ENCODE measurements around the gene INHBB. TPM values are rescaled to one million over a fixed set of nuclear protein-coding genes. Genes with fewer than 3 reads are reported as not detected.

The INHBB gene
- total RNA-seq, 1 experiment from 2014 or later = 0.27 TPM

GRCh38 chr2:120301284-120301683 is 44.7 kb upstream of the INHBB start:
- Histone ChIP-seq H3K36me3 (ENCODE audit: control insufficient read depth in 1 of 2, insufficient read depth in 2 of 2, low read length in 2 of 2) (peaks cover 0 to 7% of the 10 kb centered on the region in 2 experiments; a peak in 1 of 4 replicates), H3K4me1 (ENCODE audit: control insufficient read depth in 1 of 2, insufficient read depth in 2 of 2, low read length in 2 of 2) (no peaks in the 10 kb centered on the region), H3K27me3 (ENCODE audit: insufficient read depth, low read length) (no peaks in the 10 kb centered on the region), H3K4me3 (replicated peaks in 1 of 2; ENCODE audit: low read depth in 1 of 2, low read length in 2 of 2) (no peak overlapping the region), H3K9ac (ENCODE audit: low read length) (no peak overlapping the region), H4K20me1 (ENCODE audit: insufficient read depth) (no peaks in the 10 kb centered on the region), H3K4me2 (ENCODE audit: low read length) (no peak overlapping the region), H3K9me3 (ENCODE audit: control insufficient read depth in 1 of 2, insufficient read depth in 1 of 2, low read depth in 1 of 2, low read length in 2 of 2) (no peaks in the 10 kb centered on the region), H3K79me2 (ENCODE audit: insufficient read depth, low read length) (no peaks in the 10 kb centered on the region), H3K9me2 (ENCODE audit: insufficient read depth) (no peaks in the 10 kb centered on the region), H3K27ac (ENCODE audit: low read depth, low read length) (no peak overlapping the region), H2AFZ (ENCODE audit: low read depth, low read length, poor library complexity, severe bottlenecking) (no peak overlapping the region)
- intact Hi-C loops (cut with micrococcal nuclease) = no loop called here
- BruUV-seq (replicated peaks) = no TSS peak
- no peak for ATAC-seq
- TF ChIP-seq FOSL1 (IDR thresholded peaks at IDR 0.05; ENCODE audit: low read depth) = no peak
- TF ChIP-seq, protein P1, sequence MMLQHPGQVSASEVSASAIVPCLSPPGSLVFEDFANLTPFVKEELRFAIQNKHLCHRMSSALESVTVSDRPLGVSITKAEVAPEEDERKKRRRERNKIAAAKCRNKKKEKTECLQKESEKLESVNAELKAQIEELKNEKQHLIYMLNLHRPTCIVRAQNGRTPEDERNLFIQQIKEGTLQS (IDR thresholded peaks at IDR 0.05) = no peak
- TF ChIP-seq EGR1 (IDR thresholded peaks at IDR 0.05; ENCODE audit: low read depth) = no peak
- no peak for TF ChIP-seq CTCF (IDR thresholded peaks at IDR 0.05 in 2 of 3, conservative IDR thresholded peaks at IDR 0.05 in 1 of 3; ENCODE audit: borderline replicate concordance in 1 of 3, insufficient read depth in 1 of 3, low read depth in 2 of 3, low read length in 2 of 3)
- TF ChIP-seq SIN3A (IDR thresholded peaks at IDR 0.05; ENCODE audit: low read depth) = no peak
- TF ChIP-seq ZNF274 (IDR thresholded peaks at IDR 0.05; ENCODE audit: low read depth, low read length) = no peak
- no peak for TF ChIP-seq ELF1 (IDR thresholded peaks at IDR 0.05; ENCODE audit: borderline replicate concordance, low read depth)
- TF ChIP-seq CEBPB (IDR thresholded peaks at IDR 0.05; ENCODE audit: low read depth) = no peak
- TF ChIP-seq POLR2A (IDR thresholded peaks at IDR 0.05; ENCODE audit: borderline replicate concordance, extremely low read depth, insufficient read depth, insufficient read length) = no peak
- TF ChIP-seq CBX3 (IDR thresholded peaks at IDR 0.05; ENCODE audit: low read depth) = no peak
- TF ChIP-seq YY1 (IDR thresholded peaks at IDR 0.05; ENCODE audit: extremely low read depth, insufficient replicate concordance, low read depth, low read length) = no peak
- TF ChIP-seq EZH2phosphoT487 (IDR thresholded peaks at IDR 0.05; ENCODE audit: borderline replicate concordance) = no peak
- TF ChIP-seq ZBTB33 (IDR thresholded peaks at IDR 0.05; ENCODE audit: extremely low read depth, insufficient replicate concordance, low read length) = no peak
- TF ChIP-seq POLR2AphosphoS5 (IDR thresholded peaks at IDR 0.05; ENCODE audit: low read depth, low read length) = no peak
- no peak for TF ChIP-seq RAD21 (IDR thresholded peaks at IDR 0.05; ENCODE audit: low read depth)
- TF ChIP-seq JUND (IDR thresholded peaks at IDR 0.05) = no peak
- TF ChIP-seq ZFX (IDR thresholded peaks at IDR 0.05) = no peak
- TF ChIP-seq, protein P2, sequence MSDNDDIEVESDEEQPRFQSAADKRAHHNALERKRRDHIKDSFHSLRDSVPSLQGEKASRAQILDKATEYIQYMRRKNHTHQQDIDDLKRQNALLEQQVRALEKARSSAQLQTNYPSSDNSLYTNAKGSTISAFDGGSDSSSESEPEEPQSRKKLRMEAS (IDR thresholded peaks at IDR 0.05) = no peak
- no peak for TF ChIP-seq SRF (IDR thresholded peaks at IDR 0.05; ENCODE audit: low read depth)
- ChIA-PET POLR2A (no interaction called here), CTCF (interaction anchor here (1.6 kb wide), 1 partner anchor 12 kb away, joined by 3 read pairs; no protein-coding TSS in a partner anchor), RAD21 (ENCODE audit: low non-redundant PET in 1 of 2, low total read pairs in 2 of 2, uncharacterized antibody in 2 of 2, unreplicated experiment in 2 of 2) (no interaction called here)
- no peak for DNase-seq (ENCODE audit: low read depth, low spot score)

Data from HCT116 (cell line).